HCT116 (cell line): ENCODE measurements around the gene C19orf44. TPM values are rescaled to one million over a fixed set of nuclear protein-coding genes. Genes with fewer than 3 reads are reported as not detected.
"Not testable (repeated sequence)": the region's sequence is repeated elsewhere in the genome, so short reads cannot be mapped to it uniquely, and the experiment has no call there.

Experiments
- ATAC-seq: fragments of 200-7000 bp; cut with Tn5 transposase; 2 replicates; pipeline ENCODE4 v1.9.1; 2020; ENCODE audit warnings: mild to moderate bottlenecking, moderate library complexity
- BruUV-seq: library from RNA; stranded (reverse); fragments of 400-500 nt; replicated peaks from 2 replicates; lab custom pipeline; 2021; lab: Mats Ljungman, UMichigan
- CTCF ChIA-PET: fragments of 300-600 bp; sonication (Branson Sonifier 250); formaldehyde crosslinking; loops from one replicate; lab custom pipeline; 2021; ENCODE audit warnings: antibody characterized with exemption; lab: Charles Lee
- POLR2A ChIA-PET: fragments of 300-600, 350-600 bp; sonication (Branson Sonifier 250); formaldehyde crosslinking; loops from one replicate; lab custom pipeline; 2021; ENCODE audit warnings: antibody characterized with exemption; lab: Charles Lee
- RAD21 ChIA-PET, 2 experiments: fragments of 300-600 bp; sonication (Branson Sonifier 250); formaldehyde crosslinking; loops; one replicate each; lab custom pipeline; 2023; ENCODE audit warnings: low total read pairs in 2 of 2; ENCODE audit not compliant: uncharacterized antibody in 2 of 2, unreplicated experiment in 2 of 2, low non-redundant PET in 1 of 2; lab: Charles Lee
- DNase-seq: peaks from one replicate; pipeline ENCODE4 v3.0.0-alpha.2; 2010; ENCODE audit warnings: low read depth, low spot score
- H2AFZ ChIP-seq: fragments of 200-600 bp; shearing (Covaris generic), sonication (generic); 2 replicates; pipeline ENCODE4 v1.6.1; 2017; ENCODE audit warnings: low read depth, mixed run types, mixed read lengths, antibody characterized with exemption, low read length; ENCODE audit not compliant: poor library complexity, severe bottlenecking
- H3K27ac ChIP-seq: 2 replicates; pipeline ENCODE4 v1.5.1; 2012; ENCODE audit warnings: low read depth, low read length
- H3K27me3 ChIP-seq: fragments of 200-600 bp; sonication (generic); 2 replicates; pipeline ENCODE4 v1.6.1; 2016; ENCODE audit warnings: mixed run types, low read length, mixed read lengths; ENCODE audit not compliant: insufficient read depth
- H3K36me3 ChIP-seq, 2 experiments: fragments of 200-500 bp in 1 of 2; fragments of 200-600 bp in 1 of 2; sonication (Bioruptor generic) in 1 of 2; sonication (generic) in 1 of 2; 2 replicates each; pipeline versions ENCODE4 v1.5.1 to v1.6.1; 2014 to 2016; ENCODE audit warnings: low read length in 2 of 2, inconsistent platforms in 1 of 2, mixed read lengths in 1 of 2, mixed run types in 1 of 2; ENCODE audit not compliant: insufficient read depth in 2 of 2, control insufficient read depth in 1 of 2
- H3K4me1 ChIP-seq, 2 experiments: fragments of 200-600 bp in 1 of 2; sonication (generic) in 1 of 2; 2 replicates each; pipeline versions ENCODE4 v1.5.1 to v1.6.1; 2012 to 2017; ENCODE audit warnings: low read length in 2 of 2, inconsistent platforms in 1 of 2, mild to moderate bottlenecking in 1 of 2, mixed read lengths in 1 of 2, mixed run types in 1 of 2, moderate library complexity in 1 of 2; ENCODE audit not compliant: insufficient read depth in 2 of 2, control insufficient read depth in 1 of 2
- H3K4me2 ChIP-seq: fragments of 200-600 bp; sonication (generic); 2 replicates; pipeline ENCODE4 v1.6.1; 2017; ENCODE audit warnings: mixed run types, low read length, mixed read lengths
- H3K4me3 ChIP-seq, 2 experiments: fragments of 200-600 bp in 1 of 2; sonication (generic) in 1 of 2; replicated peaks in 1 of 2; 2 replicates each; pipeline ENCODE4 v1.5.1; 2011 to 2016; ENCODE audit warnings: low read length in 2 of 2, control low read depth in 1 of 2, low read depth in 1 of 2, mild to moderate bottlenecking in 1 of 2, mixed read lengths in 1 of 2, mixed run types in 1 of 2
- H3K79me2 ChIP-seq: fragments of 200-600 bp; sonication (generic); 2 replicates; pipeline ENCODE4 v1.6.1; 2017; ENCODE audit warnings: mild to moderate bottlenecking, mixed run types, low read length, moderate library complexity, mixed read lengths; ENCODE audit not compliant: insufficient read depth
- H3K9ac ChIP-seq: fragments of 200-600 bp; sonication (generic); 2 replicates; pipeline ENCODE4 v1.6.1; 2016; ENCODE audit warnings: low read length, mixed read lengths
- H3K9me2 ChIP-seq: fragments of 200-600 bp; sonication (generic), shearing (Covaris generic); 2 replicates; pipeline ENCODE4 v1.6.1; 2017; ENCODE audit warnings: mixed run types, mild to moderate bottlenecking, moderate library complexity; ENCODE audit not compliant: insufficient read depth
- H3K9me3 ChIP-seq, 2 experiments: fragments of 200-500 bp in 1 of 2; fragments of 200-600 bp in 1 of 2; sonication (Bioruptor generic) in 1 of 2; sonication (generic) in 1 of 2; 2 replicates each; pipeline ENCODE4 v1.6.1; 2014 to 2017; ENCODE audit warnings: low read length in 2 of 2, mixed read lengths in 2 of 2, inconsistent platforms in 1 of 2, low read depth in 1 of 2, mild to moderate bottlenecking in 1 of 2, mixed run types in 1 of 2, moderate library complexity in 1 of 2; ENCODE audit not compliant: control insufficient read depth in 1 of 2, insufficient read depth in 1 of 2
- H4K20me1 ChIP-seq: fragments of 200-600 bp; sonication (generic), shearing (Covaris generic); 2 replicates; pipeline ENCODE4 v1.6.1; 2017; ENCODE audit warnings: mixed run types, mild to moderate bottlenecking, moderate library complexity; ENCODE audit not compliant: insufficient read depth
- EZH2 ChIP-seq: fragments of 200-600 bp; sonication (generic); IDR thresholded peaks from 2 replicates; pipeline ENCODE4 v1.6.1; 2017; ENCODE audit warnings: antibody characterized with exemption, mixed run types
- POLR2A ChIP-seq: IDR thresholded peaks from 2 replicates; pipeline ENCODE4 v1.7.0; 2011; ENCODE audit warnings: borderline replicate concordance; ENCODE audit not compliant: insufficient read depth, insufficient read length; ENCODE audit errors: extremely low read depth
- POLR2AphosphoS5 ChIP-seq: IDR thresholded peaks from 2 replicates; pipeline ENCODE4 v1.6.1; 2011; ENCODE audit warnings: mild to moderate bottlenecking, low read depth, low read length, moderate library complexity
- SRF ChIP-seq: IDR thresholded peaks from 2 replicates; pipeline ENCODE4 v1.6.1; 2012; ENCODE audit warnings: low read depth
- ZBTB33 ChIP-seq: IDR thresholded peaks from 2 replicates; pipeline ENCODE4 v1.6.1; 2011; ENCODE audit warnings: mild to moderate bottlenecking, low read length, moderate library complexity; ENCODE audit not compliant: insufficient replicate concordance; ENCODE audit errors: extremely low read depth
- ZFX ChIP-seq: fragments of 450-650 bp; IDR thresholded peaks from 2 replicates; pipeline ENCODE4 v1.6.1; 2017
- intact Hi-C: fragments of 100-400 bp; cut with micrococcal nuclease; formaldehyde crosslinking; loops from 2 replicates; pipeline ENCODE4 v1.10.0; 2022
- total RNA-seq: library from RNA; stranded (reverse); gene quantifications from one replicate; pipeline ENCODE4 v1.2.1, GENCODE V29; 2021; ENCODE audit not compliant: unreplicated experiment

The C19orf44 gene
- total RNA-seq, 1 experiment from 2014 or later, result 6.8 TPM

- Histone ChIP-seq H3K27me3 (no peaks in the 10 kb centered on the region), H3K9ac (no peak overlapping the region), H3K36me3 (peaks cover under 1% of the 10 kb centered on the region in 2 experiments; a peak in 1 of 4 replicates)
- ChIA-PET CTCF (no interaction called here), RAD21 (no interaction called here)
- no peak for DNase-seq
- TF ChIP-seq EZH2 (no peak), SRF (no peak), POLR2AphosphoS5 (no peak), ZBTB33 (no peak)
- TF ChIP-seq, all 23 proteins: peak for 0
- POLR2A ChIA-PET, result no interaction called here
- Histone ChIP-seq H3K4me2 (peak overlapping the region; percentile 88), H4K20me1 (no peaks in the 10 kb centered on the region), H3K79me2 (peaks cover 27% of the 10 kb centered on the region), H3K27ac (no peak overlapping the region), H3K4me1 (peaks cover 9 to 32% of the 10 kb centered on the region in 2 experiments), H3K4me3 (no peak overlapping the region), H3K9me2 (no peaks in the 10 kb centered on the region), H3K9me3 (no peaks in the 10 kb centered on the region), H2AFZ (no peak overlapping the region)
- BruUV-seq, result no TSS peak
- intact Hi-C loops, result no loop called here
- ATAC-seq, result no peak
Observed at GRCh38 chr19:16497837-16498236, 1.6 kb downstream of the C19orf44 start.

- Histone ChIP-seq H3K9ac (no peak overlapping the region), H3K9me2 (no peaks in the 10 kb centered on the region), H3K4me2 (no peak overlapping the region), H3K9me3 (no peaks in the 10 kb centered on the region), H3K27me3 (no peaks in the 10 kb centered on the region), H3K4me3 (no peak overlapping the region), H3K36me3 (peaks cover 4 to 6% of the 10 kb centered on the region in 2 experiments; a peak in 2 of 4 replicates), H2AFZ (no peak overlapping the region), H4K20me1 (no peaks in the 10 kb centered on the region), H3K4me1 (peaks cover 0 to 5% of the 10 kb centered on the region in 2 experiments; a peak in 2 of 4 replicates), H3K27ac (no peak overlapping the region), H3K79me2 (peaks cover 11% of the 10 kb centered on the region; the same call in 1 of the 2 replicates)
- no peak for TF ChIP-seq POLR2A
- no peak for TF ChIP-seq POLR2AphosphoS5
- no peak for TF ChIP-seq ZFX
- CTCF ChIA-PET, result no interaction called here
- DNase-seq (no peak), ATAC-seq (no peak)
- RAD21 ChIA-PET, result no interaction called here
- no TSS peak for BruUV-seq
- POLR2A ChIA-PET, result no interaction called here
- intact Hi-C loops, result no loop called here
Observed at GRCh38 chr19:16504271-16504670, 8.1 kb downstream of the C19orf44 start.

GRCh38 chr19:16506161-16506560 lies 10.0 kb downstream of the C19orf44 start:
- not testable (repeated sequence) for DNase-seq, ATAC-seq

More at GRCh38 chr19:16506161-16506560, 10.0 kb downstream of the C19orf44 start:
- intact Hi-C loops, H3K4me3 ChIP-seq, H3K36me3 ChIP-seq, POLR2A ChIA-PET, H3K9me2 ChIP-seq, H4K20me1 ChIP-seq, H3K79me2 ChIP-seq, BruUV-seq, CTCF ChIA-PET, H3K27ac ChIP-seq, H3K4me1 ChIP-seq, H3K4me2 ChIP-seq, H3K9me3 ChIP-seq, H2AFZ ChIP-seq, H3K27me3 ChIP-seq, RAD21 ChIA-PET, H3K9ac ChIP-seq: not testable (repeated sequence)
